IMR-90 (cell line): Measurements from ENCODE around the gene ADRA1B. TPM values are rescaled to one million over a fixed set of nuclear protein-coding genes. Genes with fewer than 3 reads are reported as not detected.

Experiments
- ATAC-seq: fragments of 200-7000 bp; cut with Tn5 transposase; 2 replicates; pipeline ENCODE4 v1.9.1; 2020; ENCODE audit warnings: low read depth, mild to moderate bottlenecking, moderate library complexity
- BruUV-seq: library from RNA; stranded (reverse); fragments of 400-500 nt; replicated peaks from 2 replicates; lab custom pipeline; 2021; lab: Mats Ljungman, UMichigan
- CTCF ChIA-PET: fragments of 300-600 bp; formaldehyde crosslinking; extraction: SDS; loops from one replicate; lab custom pipeline; 2021; ENCODE audit warnings: antibody characterized with exemption; lab: Yijun Ruan, JAX
- POLR2A ChIA-PET: fragments of 300-600 bp; sonication (Branson Sonifier 250); formaldehyde crosslinking; loops from one replicate; lab custom pipeline; 2022; ENCODE audit warnings: antibody characterized with exemption; ENCODE audit not compliant: unreplicated experiment; lab: Charles Lee
- DNase-seq: peaks from one replicate; pipeline ENCODE4 v3.0.0; 2013
- H2AFZ ChIP-seq: replicated peaks from 2 replicates; pipeline ENCODE3; 2013; ENCODE audit warnings: low read length, mild to moderate bottlenecking; ENCODE audit not compliant: poor library complexity
- H2AK5ac ChIP-seq: 2 replicates; pipeline ENCODE4 v1.6.1; 2013; ENCODE audit warnings: low read depth, low read length, inconsistent platforms
- H2AK9ac ChIP-seq: replicated peaks from 2 replicates; pipeline ENCODE3; 2013; ENCODE audit warnings: mild to moderate bottlenecking, low read depth, low read length, moderate library complexity; ENCODE audit not compliant: poor library complexity
- H2BK120ac ChIP-seq: 2 replicates; pipeline ENCODE4 v1.6.1; 2013; ENCODE audit warnings: low read depth, low read length, inconsistent platforms
- H2BK15ac ChIP-seq: 3 replicates; pipeline ENCODE4 v1.6.1; 2013; ENCODE audit warnings: low read depth, low read length, inconsistent platforms
- H2BK20ac ChIP-seq: 2 replicates; pipeline ENCODE4 v1.6.1; 2013; ENCODE audit warnings: low read depth, mild to moderate bottlenecking, inconsistent platforms, low read length, moderate library complexity
- H2BK5ac ChIP-seq: 2 replicates; pipeline ENCODE4 v1.6.1; 2013; ENCODE audit warnings: mild to moderate bottlenecking, low read depth, low read length, inconsistent platforms; ENCODE audit not compliant: poor library complexity, severe bottlenecking
- H3K14ac ChIP-seq: replicated peaks from 2 replicates; pipeline ENCODE4 v1.6.1; 2013; ENCODE audit warnings: low read depth, low read length, inconsistent platforms
- H3K18ac ChIP-seq: 2 replicates; pipeline ENCODE4 v1.6.1; 2013; ENCODE audit warnings: low read depth, low read length, control low read depth
- H3K23ac ChIP-seq: 2 replicates; pipeline ENCODE4 v1.6.1; 2013; ENCODE audit warnings: low read depth, low read length, inconsistent platforms
- H3K27ac ChIP-seq: 2 replicates; pipeline ENCODE4 v1.5.1; 2013; ENCODE audit warnings: mild to moderate bottlenecking, control low read depth, low read length; ENCODE audit not compliant: insufficient read depth
- H3K27me3 ChIP-seq: 2 replicates; pipeline ENCODE4 v1.6.1; 2013; ENCODE audit warnings: low read length; ENCODE audit not compliant: control insufficient read depth, insufficient read depth
- H3K36me3 ChIP-seq: 2 replicates; pipeline ENCODE4 v1.6.1; 2013; ENCODE audit warnings: low read length, mixed read lengths; ENCODE audit not compliant: control insufficient read depth, insufficient read depth
- H3K4ac ChIP-seq: 2 replicates; pipeline ENCODE4 v1.6.1; 2013; ENCODE audit warnings: low read depth, low read length, inconsistent platforms
- H3K4me1 ChIP-seq: 2 replicates; pipeline ENCODE4 v1.6.1; 2013; ENCODE audit warnings: low read length, mixed read lengths; ENCODE audit not compliant: control insufficient read depth, insufficient read depth
- H3K4me2 ChIP-seq: 2 replicates; pipeline ENCODE4 v1.6.1; 2013; ENCODE audit warnings: low read depth, mild to moderate bottlenecking, control low read depth, low read length, moderate library complexity
- H3K4me3 ChIP-seq: 2 replicates; pipeline ENCODE4 v1.5.1; 2013; ENCODE audit warnings: low read depth, mild to moderate bottlenecking, control low read depth, low read length, moderate library complexity; ENCODE audit not compliant: insufficient read depth
- H3K56ac ChIP-seq: 2 replicates; pipeline ENCODE4 v1.6.1; 2013; ENCODE audit warnings: low read length, inconsistent platforms; ENCODE audit not compliant: insufficient read depth; ENCODE audit errors: extremely low read depth
- H3K79me1 ChIP-seq, 2 experiments: 2 replicates each; pipeline ENCODE4 v1.6.1; 2013; ENCODE audit warnings: low read length in 2 of 2, inconsistent platforms in 1 of 2, low read depth in 1 of 2
- H3K9ac ChIP-seq: 2 replicates; pipeline ENCODE4 v1.6.1; 2013; ENCODE audit warnings: low read depth, low read length, control low read depth
- H3K9me1 ChIP-seq: 2 replicates; pipeline ENCODE4 v1.6.1; 2013; ENCODE audit warnings: low read length, inconsistent platforms; ENCODE audit not compliant: insufficient read depth
- H3K9me3 ChIP-seq: 2 replicates; pipeline ENCODE4 v1.6.1; 2013; ENCODE audit warnings: low read length; ENCODE audit not compliant: control insufficient read depth, insufficient read depth
- H4K20me1 ChIP-seq: 2 replicates; pipeline ENCODE4 v1.6.1; 2013; ENCODE audit warnings: low read length, inconsistent platforms; ENCODE audit not compliant: insufficient read depth
- H4K5ac ChIP-seq: 2 replicates; pipeline ENCODE4 v1.6.1; 2013; ENCODE audit warnings: mild to moderate bottlenecking, low read depth, low read length, control low read depth
- H4K8ac ChIP-seq, 2 experiments: 2 replicates each; pipeline ENCODE4 v1.6.1; 2013; ENCODE audit warnings: low read depth in 2 of 2, low read length in 2 of 2, control low read depth in 1 of 2, inconsistent platforms in 1 of 2
- H4K91ac ChIP-seq: 2 replicates; pipeline ENCODE4 v1.6.1; 2013; ENCODE audit warnings: low read depth, low read length, inconsistent platforms; ENCODE audit not compliant: insufficient read depth
- CTCF ChIP-seq: conservative IDR thresholded peaks from 2 replicates; pipeline ENCODE4 v1.5.1; 2012; ENCODE audit warnings: mild to moderate bottlenecking, low read depth, low read length, improper control_type of control experiment
- MAFK ChIP-seq: IDR thresholded peaks from 2 replicates; pipeline ENCODE4 v1.6.1; 2012; ENCODE audit warnings: low read depth, low read length, improper control_type of control experiment
- NFE2L2 ChIP-seq: fragments of 150-350 bp; IDR thresholded peaks from 2 replicates; pipeline ENCODE4 v1.6.1; 2016; ENCODE audit warnings: low read depth, mild to moderate bottlenecking, low read length
- POLR2A ChIP-seq: IDR thresholded peaks from 2 replicates; pipeline ENCODE4 v1.6.1; 2012; ENCODE audit warnings: mild to moderate bottlenecking, low read depth, low read length
- RFX5 ChIP-seq: IDR thresholded peaks from 2 replicates; pipeline ENCODE4 v1.8.0; 2012; ENCODE audit warnings: low read depth, mild to moderate bottlenecking, low read length, moderate library complexity
- SMC3 ChIP-seq: fragments of 150-350 bp; IDR thresholded peaks from 2 replicates; pipeline ENCODE4 v1.6.1; 2016; ENCODE audit warnings: low read depth, mild to moderate bottlenecking, antibody characterized with exemption, low read length, moderate library complexity
- USF2 ChIP-seq: fragments of 150-350 bp; IDR thresholded peaks from 2 replicates; pipeline ENCODE4 v1.6.1; 2017; ENCODE audit warnings: mild to moderate bottlenecking, antibody characterized with exemption, low read length, low read depth
- WGBS, 2 experiments: methylation state at CpG; one replicate each; pipeline versions ENCODE4 v1.1.5 to v1.1.7; 2013; ENCODE audit warnings: missing lambda C conversion rate in 2 of 2; ENCODE audit not compliant: insufficient read length in 1 of 2; ENCODE audit errors: extremely low coverage in 2 of 2; 5-methylcytosine and 5-hydroxymethylcytosine counted together
- dilution Hi-C: fragments of 300-500 bp; cut with HindIII; formaldehyde crosslinking; loops from one replicate; pipeline ENCODE4 v1.14.3; 2018; ENCODE audit warnings: low sequenced_read_pairs; ENCODE audit not compliant: unreplicated experiment
- in situ Hi-C: fragments of 300-500 bp; cut with MboI; formaldehyde crosslinking; loops from 3 replicates; pipeline ENCODE4 v1.14.3; 2019; ENCODE audit warnings: low sequenced_read_pairs, inconsistent platforms, mixed read lengths
- intact Hi-C: fragments of 100-400 bp; cut with micrococcal nuclease; formaldehyde crosslinking; loops from 2 replicates; pipeline ENCODE4 v1.10.0; 2022
- polyA plus RNA-seq, 3 experiments: library from polyadenylated mRNA; depleted of rRNA; stranded (reverse); fragments of >200 nt; gene quantifications; 2 replicates each; pipeline ENCODE4 v1.2.3, GENCODE V29; 2012; ENCODE audit warnings: low replicate concordance in 1 of 3
- total RNA-seq: library from RNA; depleted of rRNA; stranded (reverse); fragments of >200 nt; gene quantifications from 2 replicates; pipeline ENCODE4 v1.2.3, GENCODE V29; 2012

Gene ADRA1B
- total and polyA plus RNA-seq, 2 of the 4 experiments (the other 2 are of a cell fraction), result 0.18 to 1.5 TPM

DNA sequence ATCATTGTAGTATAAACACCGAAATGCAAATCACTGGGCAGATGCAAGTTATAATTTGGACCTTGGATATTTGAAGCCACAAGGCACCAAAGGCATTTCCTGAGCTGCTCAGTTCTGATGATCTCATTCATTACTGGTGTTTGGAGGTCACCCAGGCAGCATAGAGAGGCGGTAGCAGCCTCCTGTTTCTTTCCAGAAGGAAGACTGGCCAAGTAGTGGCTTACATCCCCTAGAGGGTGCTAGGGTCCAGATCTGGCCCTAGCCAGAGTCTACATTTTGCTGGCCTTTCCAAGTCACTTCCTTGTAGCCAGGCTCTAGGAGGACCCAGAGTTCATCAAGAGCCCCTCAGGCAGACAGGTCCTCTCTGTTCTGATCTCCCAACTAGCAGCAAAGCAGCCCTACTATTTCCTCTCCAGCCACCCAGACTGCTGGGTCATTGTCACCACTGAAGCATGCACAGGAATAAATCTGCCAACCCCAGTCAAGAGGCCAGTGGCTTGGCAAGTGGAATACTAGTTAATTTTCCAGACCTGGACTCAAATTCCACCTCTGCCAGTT lies 59.3 kb downstream of the ADRA1B start (continued):
- TF ChIP-seq USF2 (no peak), RFX5 (no peak)

GRCh38 chr5:159976921-159977320 lies 60.6 kb downstream of the ADRA1B start:
- no peak overlapping the region for H3K4me2 ChIP-seq
- H3K4ac ChIP-seq, result 0 out of 2 replicates have a peak overlapping the region, but pooled peaks have one; percentile 41
- H4K91ac ChIP-seq, result peak overlapping the region; percentile 51
- H2AK5ac ChIP-seq, result peak overlapping the region; percentile 55; the same call in 1 of the 2 replicates
- H3K79me1 ChIP-seq, result no peaks in the 10 kb centered on the region
- H4K5ac ChIP-seq, result no peak overlapping the region
- no peak overlapping the region for H3K9ac ChIP-seq
- peaks cover 9% of the 10 kb centered on the region for H3K9me1 ChIP-seq
- no peak overlapping the region for H3K27ac ChIP-seq
- peak overlapping the region; percentile 10 for H2AFZ ChIP-seq
- DNase-seq, result no peak
- dilution Hi-C loops, result no loop called here
- in situ Hi-C loops, result no loop called here
- no peak overlapping the region for H3K18ac ChIP-seq
- ATAC-seq, result no peak
- no CpG with 5 or more reads among the region's 3 CpGs for WGBS, 2 experiments
- H2BK15ac ChIP-seq, result peak overlapping the region; percentile 8; the same call in 1 of the 3 replicates
- TF ChIP-seq POLR2A (no peak), MAFK (peak; percentile 62), NFE2L2 (no peak), SMC3 (no peak), USF2 (no peak), CTCF (no peak)
- H2BK120ac ChIP-seq, result peak overlapping the region; percentile 61
- peak overlapping the region; percentile 69 for H2BK20ac ChIP-seq
- H3K4me1 ChIP-seq, result peaks cover 10% of the 10 kb centered on the region
- H4K8ac ChIP-seq, result no peak overlapping the region
- no peaks in the 10 kb centered on the region for H3K36me3 ChIP-seq
- ChIA-PET POLR2A (no interaction called here), CTCF (interaction anchor here (0.5 to 2.6 kb wide), 4 partner anchors 10 to 524 kb away, joined by 3 to 13 read pairs (median 4); no protein-coding TSS in a partner anchor)
- H3K23ac ChIP-seq, result no peak overlapping the region
- BruUV-seq, result no TSS peak
- no peaks in the 10 kb centered on the region for H3K27me3 ChIP-seq
- H3K56ac ChIP-seq, result no peak overlapping the region
- H3K9me3 ChIP-seq, result no peaks in the 10 kb centered on the region
- H2AK9ac ChIP-seq, result no peak overlapping the region
- intact Hi-C loops, result loop anchor here (5.0 to 10.0 kb wide), 4 partner anchors 212 to 812 kb away; partner anchors contain the start of gene RNF145
- H3K14ac ChIP-seq, result no peak overlapping the region
- H4K20me1 ChIP-seq, result peaks cover 3% of the 10 kb centered on the region; the same call in 1 of the 2 replicates
- no peak overlapping the region for H3K4me3 ChIP-seq
- no peak overlapping the region for H2BK5ac ChIP-seq
